ENCODE measurements around the gene L3MBTL4. TPM values are rescaled to one million over a fixed set of nuclear protein-coding genes. Genes with fewer than 3 reads are reported as not detected.

The L3MBTL4 gene
- total and polyA plus RNA-seq, 9 donors = 4.2 to 79.1 (median 23.7) TPM

DNA sequence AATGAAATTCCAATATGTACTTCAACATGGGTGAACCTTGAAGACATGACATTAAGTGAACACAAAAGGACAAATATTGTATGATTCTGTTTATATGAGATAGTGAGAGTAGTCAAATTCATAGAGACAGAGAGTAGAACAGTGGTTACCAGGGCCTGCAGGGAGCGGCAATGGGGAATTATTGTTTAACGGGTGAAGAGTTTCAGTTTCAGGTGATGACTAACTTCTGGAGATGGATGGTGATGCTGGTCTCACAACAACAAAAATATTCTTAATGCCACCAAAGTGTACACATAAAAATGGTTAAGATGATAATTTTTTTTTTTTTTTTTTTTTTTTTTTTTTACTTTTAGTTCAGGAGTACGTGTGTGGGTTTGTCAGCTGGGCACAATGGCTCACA lies 410.0 kb downstream of the L3MBTL4 start:
- no peaks in the 10 kb centered on the region for H3K4me1 ChIP-seq (ENCODE audit: insufficient read depth)
- no peaks in the 10 kb centered on the region for H3K27me3 ChIP-seq
- no peak overlapping the region for H3K4me3 ChIP-seq
- no peak overlapping the region for H3K27ac ChIP-seq
- no peak for DNase-seq
- WGBS, 3 donors = 95 to 96% (median 96%) methylated on average over 3 of the region's 3 CpGs
- H3K36me3 ChIP-seq = no peaks in the 10 kb centered on the region
- no peaks in the 10 kb centered on the region for H3K9me3 ChIP-seq
- intact Hi-C loops (cut with DNase I) = no loop called here
- TF ChIP-seq POLR2A (IDR thresholded peaks at IDR 0.05) = no peak
- TF ChIP-seq, protein P1, sequence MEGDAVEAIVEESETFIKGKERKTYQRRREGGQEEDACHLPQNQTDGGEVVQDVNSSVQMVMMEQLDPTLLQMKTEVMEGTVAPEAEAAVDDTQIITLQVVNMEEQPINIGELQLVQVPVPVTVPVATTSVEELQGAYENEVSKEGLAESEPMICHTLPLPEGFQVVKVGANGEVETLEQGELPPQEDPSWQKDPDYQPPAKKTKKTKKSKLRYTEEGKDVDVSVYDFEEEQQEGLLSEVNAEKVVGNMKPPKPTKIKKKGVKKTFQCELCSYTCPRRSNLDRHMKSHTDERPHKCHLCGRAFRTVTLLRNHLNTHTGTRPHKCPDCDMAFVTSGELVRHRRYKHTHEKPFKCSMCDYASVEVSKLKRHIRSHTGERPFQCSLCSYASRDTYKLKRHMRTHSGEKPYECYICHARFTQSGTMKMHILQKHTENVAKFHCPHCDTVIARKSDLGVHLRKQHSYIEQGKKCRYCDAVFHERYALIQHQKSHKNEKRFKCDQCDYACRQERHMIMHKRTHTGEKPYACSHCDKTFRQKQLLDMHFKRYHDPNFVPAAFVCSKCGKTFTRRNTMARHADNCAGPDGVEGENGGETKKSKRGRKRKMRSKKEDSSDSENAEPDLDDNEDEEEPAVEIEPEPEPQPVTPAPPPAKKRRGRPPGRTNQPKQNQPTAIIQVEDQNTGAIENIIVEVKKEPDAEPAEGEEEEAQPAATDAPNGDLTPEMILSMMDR (IDR thresholded peaks at IDR 0.05) = no peak
- no peak for TF ChIP-seq EP300 (IDR thresholded peaks at IDR 0.05)

DNA sequence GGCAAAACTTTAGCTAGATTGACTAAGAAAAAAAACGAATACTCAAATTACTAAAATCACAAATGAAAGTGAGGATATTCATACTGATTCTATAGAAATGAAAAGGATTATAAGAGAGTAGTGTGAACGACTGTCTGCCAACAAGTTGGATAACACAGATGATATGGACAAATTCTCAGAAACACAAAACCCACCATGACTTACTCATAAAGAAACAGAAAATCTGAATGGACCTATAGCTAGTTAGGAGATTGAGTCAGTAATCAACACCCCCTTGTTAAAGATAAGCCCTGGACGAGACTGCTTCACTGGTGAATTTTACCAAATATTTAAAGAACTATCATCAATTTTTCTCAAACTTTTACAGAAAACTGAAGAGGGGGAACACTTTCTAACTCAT lies 410.6 kb downstream of the L3MBTL4 start:
- Histone ChIP-seq H3K4me1 (ENCODE audit: insufficient read depth) (no peaks in the 10 kb centered on the region), H3K4me3 (no peak overlapping the region), H3K36me3 (no peaks in the 10 kb centered on the region), H3K27ac (no peak overlapping the region), H3K9me3 (no peaks in the 10 kb centered on the region), H3K27me3 (no peaks in the 10 kb centered on the region)
- intact Hi-C loops (cut with DNase I) = no loop called here
- 59 to 69% (median 66%) methylated on average over 3 of the region's 3 CpGs for WGBS, 3 donors
- TF ChIP-seq POLR2A (IDR thresholded peaks at IDR 0.05) = no peak
- no peak for TF ChIP-seq EP300 (IDR thresholded peaks at IDR 0.05)
- TF ChIP-seq, protein P1 (IDR thresholded peaks at IDR 0.05) = no peak
- no peak for DNase-seq

DNA sequence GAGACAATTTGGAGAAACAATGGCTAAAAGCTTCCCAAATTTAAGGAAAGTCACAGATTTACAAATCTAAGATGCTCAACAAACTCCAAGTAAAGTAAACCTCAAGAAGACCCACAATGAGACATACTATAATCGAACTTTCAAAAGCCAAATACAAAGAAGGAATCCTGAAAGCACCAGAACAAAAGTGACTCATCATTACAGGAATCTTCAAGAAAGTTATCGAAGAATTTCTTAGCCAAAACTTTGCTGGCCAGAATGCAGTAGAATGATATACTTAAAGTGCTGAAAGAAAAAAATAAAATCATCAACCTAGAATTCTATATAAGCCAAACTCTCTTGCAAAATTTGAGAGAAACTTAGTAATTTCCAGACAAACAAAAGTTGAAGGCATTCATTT lies 412.8 kb downstream of the L3MBTL4 start:
- Histone ChIP-seq H3K27ac (no peak overlapping the region), H3K4me3 (no peak overlapping the region), H3K27me3 (no peaks in the 10 kb centered on the region), H3K9me3 (no peaks in the 10 kb centered on the region), H3K36me3 (no peaks in the 10 kb centered on the region), H3K4me1 (ENCODE audit: insufficient read depth) (no peaks in the 10 kb centered on the region)
- no peak for TF ChIP-seq EP300 (IDR thresholded peaks at IDR 0.05)
- TF ChIP-seq, protein P1 (IDR thresholded peaks at IDR 0.05) = no peak
- TF ChIP-seq POLR2A (IDR thresholded peaks at IDR 0.05) = no peak
- intact Hi-C loops (cut with DNase I) = no loop called here
- DNase-seq = no peak
- WGBS, 3 donors = 43 to 69% (median 65%) methylated on average over 2 of the region's 2 CpGs

DNA sequence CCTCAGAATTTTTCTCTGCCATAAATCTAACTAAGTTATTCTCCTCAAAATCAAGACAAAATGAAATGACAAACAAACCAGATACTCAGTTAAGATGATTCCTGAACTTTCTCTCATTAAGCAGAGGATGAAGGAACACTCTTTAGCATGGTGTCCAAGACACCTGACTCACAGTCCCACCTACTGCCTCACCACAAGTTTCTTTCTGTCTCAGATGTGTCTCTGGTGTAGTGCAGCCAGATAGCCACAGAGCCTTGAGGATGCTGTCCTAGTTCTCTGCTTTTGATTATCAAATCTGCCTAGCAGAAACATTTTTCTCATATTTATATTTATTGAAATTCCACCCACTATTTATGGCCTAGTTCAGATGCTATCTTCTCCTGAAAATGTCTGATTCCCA lies 415.8 kb downstream of the L3MBTL4 start:
- Histone ChIP-seq H3K27ac (no peak overlapping the region), H3K36me3 (no peaks in the 10 kb centered on the region), H3K4me3 (no peak overlapping the region), H3K9me3 (no peaks in the 10 kb centered on the region), H3K27me3 (no peaks in the 10 kb centered on the region), H3K4me1 (ENCODE audit: insufficient read depth) (no peaks in the 10 kb centered on the region)
- no peak for TF ChIP-seq EP300 (IDR thresholded peaks at IDR 0.05)
- no peak for TF ChIP-seq POLR2A (IDR thresholded peaks at IDR 0.05)
- TF ChIP-seq, protein P1 (IDR thresholded peaks at IDR 0.05) = no peak
- intact Hi-C loops (cut with DNase I) = no loop called here
- no peak for DNase-seq
